Astrocyte (in vitro differentiated cells and primary cell): ENCODE results near the gene ZNF362. TPM values are rescaled to one million over a fixed set of nuclear protein-coding genes. Genes with fewer than 3 reads are reported as not detected.
A peak's percentile ranks its signal among the peaks of the same experiment; 100 is the strongest.

ENCODE experiments used
- DNase-seq: peaks from one replicate; pipeline ENCODE4 v3.0.0-alpha.2; 2010; ENCODE audit warnings: low read depth
- FAIRE-seq: peaks from 2 replicates; lab custom pipeline; 2011; peaks lifted over from hg19 to GRCh38; lab: Jason Lieb, UNC
- H2AFZ ChIP-seq: 2 replicates; pipeline ENCODE4 v1.6.0; 2012; ENCODE audit warnings: low read depth, low read length, inconsistent platforms
- H3K27ac ChIP-seq: 2 replicates; pipeline ENCODE4 v1.5.1; 2011; ENCODE audit warnings: low read depth, low read length, inconsistent platforms
- H3K27me3 ChIP-seq: 2 replicates; pipeline ENCODE4 v1.6.0; 2011; ENCODE audit warnings: low read length, inconsistent platforms; ENCODE audit not compliant: insufficient read depth
- H3K36me3 ChIP-seq: 2 replicates; pipeline ENCODE4 v1.5.1; 2011; ENCODE audit warnings: low read length, inconsistent platforms; ENCODE audit not compliant: insufficient read depth
- H3K4me1 ChIP-seq: 2 replicates; pipeline ENCODE4 v1.5.1; 2011; ENCODE audit warnings: low read length, inconsistent platforms; ENCODE audit not compliant: insufficient read depth
- H3K4me2 ChIP-seq: 2 replicates; pipeline ENCODE4 v1.6.0; 2012; ENCODE audit warnings: low read length, inconsistent platforms
- H3K4me3 ChIP-seq: 2 replicates; pipeline ENCODE4 v1.5.1; 2011; ENCODE audit warnings: low read depth, mild to moderate bottlenecking, low read length, inconsistent platforms; ENCODE audit not compliant: insufficient read depth
- H3K79me2 ChIP-seq: 2 replicates; pipeline ENCODE4 v1.6.0; 2012; ENCODE audit warnings: mild to moderate bottlenecking, low read length, inconsistent platforms; ENCODE audit not compliant: insufficient read depth
- H3K9ac ChIP-seq: 2 replicates; pipeline ENCODE4 v1.6.0; 2012; ENCODE audit warnings: mild to moderate bottlenecking, low read length, inconsistent platforms
- H3K9me3 ChIP-seq: 2 replicates; pipeline ENCODE4 v1.5.1; 2012; ENCODE audit warnings: low read depth, mild to moderate bottlenecking, low read length, inconsistent platforms; ENCODE audit not compliant: insufficient read depth
- H4K20me1 ChIP-seq: 2 replicates; pipeline ENCODE4 v1.6.0; 2012; ENCODE audit warnings: low read length, inconsistent platforms; ENCODE audit not compliant: insufficient read depth
- H3K27ac Mint-ChIP-seq: one replicate; pipeline ENCODE4 v1.8.0; 2021; ENCODE audit warnings: mild to moderate bottlenecking, mixed read lengths; ENCODE audit not compliant: unreplicated experiment
- H3K27me3 Mint-ChIP-seq: one replicate; pipeline ENCODE4 v1.8.0; 2021; ENCODE audit warnings: low read depth, mixed read lengths; ENCODE audit not compliant: unreplicated experiment
- H3K36me3 Mint-ChIP-seq: one replicate; pipeline ENCODE4 v1.8.0; 2021; ENCODE audit warnings: low read depth, mixed read lengths; ENCODE audit not compliant: unreplicated experiment
- H3K4me1 Mint-ChIP-seq: one replicate; pipeline ENCODE4 v1.8.0; 2021; ENCODE audit warnings: low read depth, mixed read lengths; ENCODE audit not compliant: unreplicated experiment
- H3K4me3 Mint-ChIP-seq: one replicate; pipeline ENCODE4 v1.8.0; 2021; ENCODE audit warnings: mild to moderate bottlenecking, moderate library complexity, mixed read lengths; ENCODE audit not compliant: unreplicated experiment
- H3K9me3 Mint-ChIP-seq: one replicate; pipeline ENCODE4 v1.8.0; 2021; ENCODE audit warnings: mild to moderate bottlenecking, mixed read lengths; ENCODE audit not compliant: unreplicated experiment
- EZH2 ChIP-seq: IDR thresholded peaks from 2 replicates; pipeline ENCODE4 v1.6.1; 2012; ENCODE audit warnings: mild to moderate bottlenecking, low read length, inconsistent platforms; ENCODE audit not compliant: insufficient read depth
- total RNA-seq: library from RNA; stranded (reverse); gene quantifications from 2 replicates; pipeline ENCODE4 v1.2.1, GENCODE V29; 2021
- TF ChIP-seq, protein P1 (sequence below): IDR thresholded peaks from 2 replicates; pipeline ENCODE4 v1.5.1; 2011; ENCODE audit warnings: low read depth, mild to moderate bottlenecking, inconsistent platforms, low read length, moderate library complexity; ENCODE audit not compliant: insufficient read depth

ZNF362 gene
- total RNA-seq, 1 donor from 2014 or later: 38.7 TPM

GRCh38 chr1:33343539-33343938, 87.2 kb downstream of the ZNF362 start:
- no peaks in the 10 kb centered on the region for H3K27me3 Mint-ChIP-seq
- Histone ChIP-seq H3K4me1 (peaks cover 86% of the 10 kb centered on the region), H3K36me3 (peaks cover 34% of the 10 kb centered on the region), H3K4me3 (no peak overlapping the region), H3K27me3 (no peaks in the 10 kb centered on the region), H2AFZ (no peak overlapping the region), H4K20me1 (peaks cover 87% of the 10 kb centered on the region), H3K4me2 (peak overlapping the region; percentile 28), H3K79me2 (peaks cover 100% of the 10 kb centered on the region), H3K9ac (peak overlapping the region; percentile 24), H3K27ac (peak overlapping the region; percentile 16), H3K9me3 (no peaks in the 10 kb centered on the region)
- H3K4me1 Mint-ChIP-seq: peaks cover 84% of the 10 kb centered on the region
- DNase-seq: peak; percentile 73
- peaks cover 16% of the 10 kb centered on the region for H3K36me3 Mint-ChIP-seq
- H3K27ac Mint-ChIP-seq: peak overlapping the region; percentile 70
- H3K9me3 Mint-ChIP-seq: no peaks in the 10 kb centered on the region
- peak overlapping the region; percentile 51 for H3K4me3 Mint-ChIP-seq
- TF ChIP-seq EZH2: no peak
- TF ChIP-seq, protein P1, sequence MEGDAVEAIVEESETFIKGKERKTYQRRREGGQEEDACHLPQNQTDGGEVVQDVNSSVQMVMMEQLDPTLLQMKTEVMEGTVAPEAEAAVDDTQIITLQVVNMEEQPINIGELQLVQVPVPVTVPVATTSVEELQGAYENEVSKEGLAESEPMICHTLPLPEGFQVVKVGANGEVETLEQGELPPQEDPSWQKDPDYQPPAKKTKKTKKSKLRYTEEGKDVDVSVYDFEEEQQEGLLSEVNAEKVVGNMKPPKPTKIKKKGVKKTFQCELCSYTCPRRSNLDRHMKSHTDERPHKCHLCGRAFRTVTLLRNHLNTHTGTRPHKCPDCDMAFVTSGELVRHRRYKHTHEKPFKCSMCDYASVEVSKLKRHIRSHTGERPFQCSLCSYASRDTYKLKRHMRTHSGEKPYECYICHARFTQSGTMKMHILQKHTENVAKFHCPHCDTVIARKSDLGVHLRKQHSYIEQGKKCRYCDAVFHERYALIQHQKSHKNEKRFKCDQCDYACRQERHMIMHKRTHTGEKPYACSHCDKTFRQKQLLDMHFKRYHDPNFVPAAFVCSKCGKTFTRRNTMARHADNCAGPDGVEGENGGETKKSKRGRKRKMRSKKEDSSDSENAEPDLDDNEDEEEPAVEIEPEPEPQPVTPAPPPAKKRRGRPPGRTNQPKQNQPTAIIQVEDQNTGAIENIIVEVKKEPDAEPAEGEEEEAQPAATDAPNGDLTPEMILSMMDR: no peak
- no peak for FAIRE-seq

DNA sequence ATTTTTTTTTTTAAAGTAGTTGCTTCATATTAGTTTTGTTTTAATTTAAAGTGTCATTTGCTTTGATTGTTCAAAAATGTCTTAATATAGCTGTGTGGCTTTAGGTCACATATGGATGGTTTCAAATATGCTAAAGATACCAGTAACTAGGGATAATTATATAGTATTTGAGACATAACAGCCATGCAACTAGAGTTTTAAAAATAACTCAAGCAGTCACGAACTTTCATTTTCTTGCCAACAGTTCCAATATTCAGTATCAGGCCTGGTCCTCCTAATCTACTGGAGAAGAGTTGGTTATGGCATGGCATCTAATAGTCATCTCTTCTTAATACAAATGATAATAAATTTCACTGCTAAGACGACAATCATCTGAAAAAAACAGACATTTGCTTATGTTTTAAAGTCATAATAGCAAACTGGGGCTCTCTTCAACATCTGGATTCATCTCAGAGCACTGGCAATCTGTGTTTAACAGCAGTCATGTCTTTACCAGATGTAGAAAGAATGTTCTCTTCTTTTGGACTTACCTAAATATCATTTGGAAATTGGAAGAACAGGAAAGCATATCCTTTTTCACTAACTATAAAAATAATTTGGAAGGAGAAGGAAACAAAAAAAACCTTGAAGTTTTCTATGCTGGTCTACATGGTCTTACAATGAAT, 88.7 kb downstream of the ZNF362 start:
- DNase-seq: no peak
- Histone ChIP-seq H3K4me2 (peak overlapping the region; percentile 93), H3K9me3 (no peaks in the 10 kb centered on the region), H3K27ac (peak overlapping the region; percentile 2), H3K9ac (no peak overlapping the region), H3K79me2 (peaks cover 95% of the 10 kb centered on the region), H3K4me1 (peaks cover 72% of the 10 kb centered on the region), H2AFZ (no peak overlapping the region), H3K27me3 (no peaks in the 10 kb centered on the region), H3K36me3 (peaks cover 28% of the 10 kb centered on the region), H4K20me1 (peaks cover 78% of the 10 kb centered on the region), H3K4me3 (peak overlapping the region; percentile 94)
- no peak for FAIRE-seq
- Mint-ChIP-seq H3K4me3 (peak overlapping the region; percentile 86), H3K27ac (peak overlapping the region; percentile 84), H3K9me3 (no peaks in the 10 kb centered on the region), H3K27me3 (no peaks in the 10 kb centered on the region), H3K4me1 (peaks cover 70% of the 10 kb centered on the region), H3K36me3 (peaks cover 16% of the 10 kb centered on the region)
- TF ChIP-seq, protein P1: no peak
- TF ChIP-seq EZH2: no peak

- no peaks in the 10 kb centered on the region for H3K9me3 Mint-ChIP-seq
- FAIRE-seq (no peak), DNase-seq (no peak)
- Histone ChIP-seq H3K79me2 (peaks cover 80% of the 10 kb centered on the region), H3K4me1 (peaks cover 66% of the 10 kb centered on the region), H3K4me2 (peak overlapping the region; percentile 93), H2AFZ (no peak overlapping the region), H3K9ac (peak overlapping the region; percentile 89), H4K20me1 (peaks cover 63% of the 10 kb centered on the region), H3K9me3 (no peaks in the 10 kb centered on the region), H3K27me3 (no peaks in the 10 kb centered on the region), H3K4me3 (peak overlapping the region; percentile 94), H3K27ac (peak overlapping the region; percentile 87), H3K36me3 (peaks cover 21% of the 10 kb centered on the region)
- H3K4me3 Mint-ChIP-seq: peak overlapping the region; percentile 86
- TF ChIP-seq EZH2: no peak
- TF ChIP-seq, protein P1: no peak
- no peaks in the 10 kb centered on the region for H3K27me3 Mint-ChIP-seq
- H3K4me1 Mint-ChIP-seq: peaks cover 64% of the 10 kb centered on the region
- H3K36me3 Mint-ChIP-seq: peaks cover 12% of the 10 kb centered on the region
- H3K27ac Mint-ChIP-seq: peak overlapping the region; percentile 96
These were observed 90.2 kb downstream of the ZNF362 start for GRCh38 chr1:33346533-33346926.
